ENCODE measurements around the gene TMEM69. TPM values are rescaled to one million over a fixed set of nuclear protein-coding genes. Genes with fewer than 3 reads are reported as not detected.
"Not testable (repeated sequence)": the region's sequence is repeated elsewhere in the genome, so short reads cannot be mapped to it uniquely, and the experiment has no call there.

Gene TMEM69
- total RNA-seq, 2 experiments from 2014 or later: 30.9 to 35.7 TPM

- H3K27me3 Mint-ChIP-seq: no peaks in the 10 kb centered on the region
- intact Hi-C loops (cut with micrococcal nuclease): no loop called here
- no peak overlapping the region for H3K27ac Mint-ChIP-seq
- H3K4me3 Mint-ChIP-seq: no peak overlapping the region
- TF ChIP-seq, protein P1, sequence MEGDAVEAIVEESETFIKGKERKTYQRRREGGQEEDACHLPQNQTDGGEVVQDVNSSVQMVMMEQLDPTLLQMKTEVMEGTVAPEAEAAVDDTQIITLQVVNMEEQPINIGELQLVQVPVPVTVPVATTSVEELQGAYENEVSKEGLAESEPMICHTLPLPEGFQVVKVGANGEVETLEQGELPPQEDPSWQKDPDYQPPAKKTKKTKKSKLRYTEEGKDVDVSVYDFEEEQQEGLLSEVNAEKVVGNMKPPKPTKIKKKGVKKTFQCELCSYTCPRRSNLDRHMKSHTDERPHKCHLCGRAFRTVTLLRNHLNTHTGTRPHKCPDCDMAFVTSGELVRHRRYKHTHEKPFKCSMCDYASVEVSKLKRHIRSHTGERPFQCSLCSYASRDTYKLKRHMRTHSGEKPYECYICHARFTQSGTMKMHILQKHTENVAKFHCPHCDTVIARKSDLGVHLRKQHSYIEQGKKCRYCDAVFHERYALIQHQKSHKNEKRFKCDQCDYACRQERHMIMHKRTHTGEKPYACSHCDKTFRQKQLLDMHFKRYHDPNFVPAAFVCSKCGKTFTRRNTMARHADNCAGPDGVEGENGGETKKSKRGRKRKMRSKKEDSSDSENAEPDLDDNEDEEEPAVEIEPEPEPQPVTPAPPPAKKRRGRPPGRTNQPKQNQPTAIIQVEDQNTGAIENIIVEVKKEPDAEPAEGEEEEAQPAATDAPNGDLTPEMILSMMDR (IDR thresholded peaks at IDR 0.05): no peak
- DNase-seq (no peak), ATAC-seq (no peak)
- H3K4me1 Mint-ChIP-seq (ENCODE audit: low read depth): no peaks in the 10 kb centered on the region
- H3K36me3 Mint-ChIP-seq (ENCODE audit: low read depth): peaks cover 1% of the 10 kb centered on the region
- CTCF ChIA-PET: no interaction called here
- POLR2A ChIA-PET: no interaction called here
- H3K9me3 Mint-ChIP-seq: no peaks in the 10 kb centered on the region
These were observed 33.2 kb downstream of the TMEM69 start for GRCh38 chr1:45721207-45721606.

DNA sequence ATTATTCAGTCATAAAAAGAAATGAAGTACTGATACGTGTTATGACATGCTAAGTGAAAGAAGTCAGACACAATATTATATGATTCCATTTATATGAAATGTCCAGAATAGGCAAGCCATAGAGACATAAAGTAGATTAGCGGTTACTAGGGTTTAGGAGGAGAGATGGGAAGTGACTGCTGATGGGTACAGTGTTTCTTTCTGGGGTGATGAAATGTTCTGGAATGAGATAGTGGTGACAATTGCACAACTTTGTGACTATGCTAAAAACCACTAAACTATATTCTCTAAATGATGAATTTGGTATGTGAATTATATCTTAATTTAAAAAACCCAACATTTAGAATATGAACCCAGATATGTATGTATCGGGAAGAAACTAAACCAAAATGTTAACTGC is 34.8 kb downstream of the TMEM69 start:
- no peak overlapping the region for H3K27ac Mint-ChIP-seq
- TF ChIP-seq, protein P1 (IDR thresholded peaks at IDR 0.05): no peak
- no peaks in the 10 kb centered on the region for H3K9me3 Mint-ChIP-seq
- no peaks in the 10 kb centered on the region for H3K27me3 Mint-ChIP-seq
- intact Hi-C loops (cut with micrococcal nuclease): no loop called here
- CTCF ChIA-PET: no interaction called here
- H3K4me3 Mint-ChIP-seq: no peak overlapping the region
- no peaks in the 10 kb centered on the region for H3K4me1 Mint-ChIP-seq (ENCODE audit: low read depth)
- DNase-seq (no peak), ATAC-seq (no peak)
- POLR2A ChIA-PET: no interaction called here
- peaks cover 1% of the 10 kb centered on the region for H3K36me3 Mint-ChIP-seq (ENCODE audit: low read depth)

- ChIA-PET POLR2A (no interaction called here), CTCF (no interaction called here)
- DNase-seq (no peak), ATAC-seq (no peak)
- intact Hi-C loops (cut with micrococcal nuclease): no loop called here
- Mint-ChIP-seq H3K9me3 (no peaks in the 10 kb centered on the region), H3K27ac (no peak overlapping the region), H3K36me3 (ENCODE audit: low read depth) (peaks cover 1% of the 10 kb centered on the region), H3K27me3 (no peaks in the 10 kb centered on the region), H3K4me3 (no peak overlapping the region), H3K4me1 (ENCODE audit: low read depth) (no peaks in the 10 kb centered on the region)
- TF ChIP-seq, protein P1 (IDR thresholded peaks at IDR 0.05): no peak
These were observed 35.4 kb downstream of the TMEM69 start for GRCh38 chr1:45723248-45723930.

DNA sequence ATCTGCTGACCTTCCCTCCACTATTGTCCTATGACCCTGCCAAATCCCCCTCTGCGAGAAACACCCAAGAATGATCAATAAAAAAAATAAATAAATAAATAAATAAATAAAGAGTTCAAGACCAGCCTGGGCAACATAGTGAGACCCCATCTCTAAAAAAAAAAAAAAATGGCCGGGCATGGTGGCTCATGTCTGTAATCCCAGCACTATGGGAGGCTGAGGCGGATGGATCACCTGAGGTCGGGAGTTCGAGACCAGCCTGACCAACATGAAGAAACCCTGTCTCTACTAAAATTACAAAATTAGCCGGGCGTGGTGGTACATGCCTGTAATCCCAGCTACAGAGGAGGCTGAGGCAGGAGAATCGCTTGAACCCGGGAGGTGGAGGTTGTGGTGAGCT is 38.0 kb downstream of the TMEM69 start:
- H3K9me3 Mint-ChIP-seq; intact Hi-C loops (cut with micrococcal nuclease); H3K4me1 Mint-ChIP-seq (ENCODE audit: low read depth); CTCF ChIA-PET; H3K4me3 Mint-ChIP-seq; DNase-seq; POLR2A ChIA-PET; H3K27me3 Mint-ChIP-seq; ATAC-seq; H3K27ac Mint-ChIP-seq; H3K36me3 Mint-ChIP-seq (ENCODE audit: low read depth): not testable (repeated sequence)

GRCh38 chr1:45730075-45730779 is 42.2 kb downstream of the TMEM69 start:
- POLR2A ChIA-PET: no interaction called here
- H3K4me3 Mint-ChIP-seq: no peak overlapping the region

More at GRCh38 chr1:45730075-45730779, 42.2 kb downstream of the TMEM69 start:
- intact Hi-C loops (cut with micrococcal nuclease): no loop called here
- no peak for DNase-seq
- Mint-ChIP-seq H3K4me1 (ENCODE audit: low read depth) (peaks cover 4% of the 10 kb centered on the region), H3K27me3 (no peaks in the 10 kb centered on the region), H3K27ac (no peak overlapping the region), H3K9me3 (no peaks in the 10 kb centered on the region), H3K36me3 (ENCODE audit: low read depth) (peaks cover 1% of the 10 kb centered on the region)
- TF ChIP-seq, protein P1 (IDR thresholded peaks at IDR 0.05): no peak
- CTCF ChIA-PET: no interaction called here
- ATAC-seq: no peak
